K562 (cell line): Measurements from ENCODE around the gene HMBS. TPM values are rescaled to one million over a fixed set of nuclear protein-coding genes. Genes with fewer than 3 reads are reported as not detected.

Source experiments
- CCNT2 ChIP-seq: IDR thresholded peaks from 2 replicates; pipeline ENCODE4 v1.6.1; 2011; ENCODE audit warnings: borderline replicate concordance, low read depth, mild to moderate bottlenecking, moderate library complexity, mixed read lengths, low read length; ENCODE audit not compliant: insufficient read length; ENCODE audit errors: extremely low read depth
- CREBBP ChIP-seq: IDR thresholded peaks from one replicate; pipeline ENCODE4 v1.6.1; 2012; ENCODE audit warnings: low read depth, mild to moderate bottlenecking, control low read depth, inconsistent platforms, low read length
- ELF2 ChIP-seq: fragments of 250-450 bp; sonication (Bioruptor Pico); IDR thresholded peaks from 2 replicates; pipeline ENCODE4 v1.5.0; 2021; ENCODE audit warnings: mild to moderate bottlenecking
- ETS1 ChIP-seq: conservative IDR thresholded peaks from 2 replicates; pipeline ENCODE4 v1.6.1; 2011; ENCODE audit warnings: low read depth, mild to moderate bottlenecking, low read length; ENCODE audit not compliant: control insufficient read depth
- FOXJ3 ChIP-seq: sonication (generic); formaldehyde crosslinking; IDR thresholded peaks from 2 replicates; pipeline ENCODE4 v1.4.0; 2020; ENCODE audit warnings: mild to moderate bottlenecking, missing genetic modification reagents
- HNRNPH1 ChIP-seq: fragments of 200-400 bp; formaldehyde crosslinking; optimal IDR thresholded peaks from 2 replicates; pipeline ENCODE3; 2017; ENCODE audit warnings: low read depth, mild to moderate bottlenecking, low read length, moderate library complexity
- KAT7 ChIP-seq: sonication (generic); formaldehyde crosslinking; IDR thresholded peaks from 2 replicates; pipeline ENCODE4 v1.8.0; 2022; ENCODE audit warnings: missing genetic modification reagents, mild to moderate bottlenecking, borderline replicate concordance
- KDM5B ChIP-seq: fragments of 200-600 bp; sonication (generic); IDR thresholded peaks from 2 replicates; pipeline ENCODE4 v1.6.1; 2012; ENCODE audit warnings: low read depth, mild to moderate bottlenecking, moderate library complexity, low read length, control low read depth, inconsistent platforms; ENCODE audit not compliant: insufficient replicate concordance
- SMARCA5 ChIP-seq: fragments of 450-650 bp; IDR thresholded peaks from 2 replicates; pipeline ENCODE4 v1.6.1; 2016
- U2AF1 ChIP-seq: fragments of 200-400 bp; formaldehyde crosslinking; optimal IDR thresholded peaks from 2 replicates; pipeline ENCODE3; 2017; ENCODE audit warnings: mild to moderate bottlenecking, low read depth, low read length, moderate library complexity
- U2AF2 ChIP-seq: fragments of 200-400 bp; formaldehyde crosslinking; optimal IDR thresholded peaks from 2 replicates; pipeline ENCODE3; 2017; ENCODE audit warnings: low read depth, mild to moderate bottlenecking, low read length
- ZNF12 ChIP-seq: sonication (generic); formaldehyde crosslinking; IDR thresholded peaks from 2 replicates; pipeline ENCODE4 v1.4.0; 2020; ENCODE audit warnings: mild to moderate bottlenecking, missing genetic modification reagents
- polyA plus RNA-seq, 8 experiments: library from polyadenylated mRNA; depleted of rRNA in 4 of 8; stranded (reverse) in 5 of 8; unstranded in 3 of 8; fragments of >200 nt; fragmentation: Nextera tagmentation in 2 of 8; fragmentation: Illumina TruSeq in 1 of 8; extraction: Ambion mirVana in 2 of 8; extraction: Trizol in 1 of 8; gene quantifications; 2 replicates each; pipeline versions ENCODE4 v1.2.1 to v1.2.3, GENCODE V29; 2011 to 2014; ENCODE audit warnings: inconsistent platforms in 1 of 8, missing spikeins in 1 of 8
- total RNA-seq, 7 experiments: library from RNA; depleted of rRNA in 6 of 7; stranded (reverse); fragments of >200 nt in 6 of 7; fragmentation: Illumina TruSeq in 2 of 7; extraction: Trizol in 2 of 7; gene quantifications; 2 replicates each; pipeline versions ENCODE4 v1.2.1 to v1.2.3, GENCODE V29; 2011 to 2021; ENCODE audit warnings: low replicate concordance in 1 of 7

HMBS gene
- total and polyA plus RNA-seq, 9 of the 15 experiments (the other 6 are each of a cell fraction or from before 2014, with no cell fraction given): 56.9 to 385 (median 286) TPM

DNA sequence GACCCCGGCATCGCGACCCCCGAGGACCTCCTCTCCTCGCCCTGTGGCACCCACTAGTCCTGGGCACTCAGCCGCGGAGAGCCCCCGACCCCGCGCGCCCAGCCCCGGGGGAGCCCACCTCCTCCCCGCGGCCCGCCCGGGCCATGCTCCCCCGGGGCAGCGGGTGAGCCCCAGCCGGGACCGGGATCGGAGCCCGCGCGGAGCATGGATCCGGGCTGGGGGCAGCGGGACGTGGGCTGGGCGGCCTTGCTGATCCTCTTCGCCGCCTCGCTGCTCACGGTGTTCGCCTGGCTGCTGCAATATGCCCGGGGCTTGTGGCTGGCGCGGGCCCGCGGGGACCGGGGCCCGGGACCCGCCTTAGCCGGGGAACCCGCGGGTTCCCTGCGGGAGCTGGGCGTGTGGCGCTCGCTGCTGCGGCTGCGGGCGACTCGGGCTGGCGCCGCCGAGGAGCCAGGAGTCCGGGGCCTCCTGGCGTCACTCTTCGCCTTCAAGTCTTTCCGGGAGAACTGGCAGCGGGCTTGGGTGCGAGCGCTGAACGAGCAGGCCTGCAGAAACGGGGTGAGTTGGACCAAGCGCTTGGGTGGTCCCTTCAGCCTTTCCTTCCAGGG is 23.0 kb downstream of the HMBS start (continued):
- TF ChIP-seq U2AF1: no peak
- no peak for TF ChIP-seq SMARCA5
- TF ChIP-seq HNRNPH1: no peak
- TF ChIP-seq ELF2 (CRISPR knock-in tag): no peak
- TF ChIP-seq ETS1: no peak; the same call in none of the 2 replicates
- no peak for TF ChIP-seq CREBBP
- TF ChIP-seq KDM5B: peak; percentile 31
- TF ChIP-seq U2AF2: no peak
- TF ChIP-seq ZNF12: no peak
- no peak for TF ChIP-seq FOXJ3
- TF ChIP-seq KAT7 (CRISPR knock-in tag): no peak
- TF ChIP-seq CCNT2: peak; percentile 30
